Glomerular visceral epithelial cell (primary cell): ENCODE measurements around the gene PCMTD2.

Experiments used
- DNase-seq: peaks from one replicate; pipeline ENCODE4 v3.0.0-alpha.2; 2016; ENCODE audit errors: extremely low spot score

The PCMTD2 gene

GRCh38 chr20:64238851-64239387 lies 16.6 kb upstream of the PCMTD2 start:
- no peak for DNase-seq

- no peak for DNase-seq
These were observed 15.9 kb upstream of the PCMTD2 start for GRCh38 chr20:64239449-64240242.

DNA sequence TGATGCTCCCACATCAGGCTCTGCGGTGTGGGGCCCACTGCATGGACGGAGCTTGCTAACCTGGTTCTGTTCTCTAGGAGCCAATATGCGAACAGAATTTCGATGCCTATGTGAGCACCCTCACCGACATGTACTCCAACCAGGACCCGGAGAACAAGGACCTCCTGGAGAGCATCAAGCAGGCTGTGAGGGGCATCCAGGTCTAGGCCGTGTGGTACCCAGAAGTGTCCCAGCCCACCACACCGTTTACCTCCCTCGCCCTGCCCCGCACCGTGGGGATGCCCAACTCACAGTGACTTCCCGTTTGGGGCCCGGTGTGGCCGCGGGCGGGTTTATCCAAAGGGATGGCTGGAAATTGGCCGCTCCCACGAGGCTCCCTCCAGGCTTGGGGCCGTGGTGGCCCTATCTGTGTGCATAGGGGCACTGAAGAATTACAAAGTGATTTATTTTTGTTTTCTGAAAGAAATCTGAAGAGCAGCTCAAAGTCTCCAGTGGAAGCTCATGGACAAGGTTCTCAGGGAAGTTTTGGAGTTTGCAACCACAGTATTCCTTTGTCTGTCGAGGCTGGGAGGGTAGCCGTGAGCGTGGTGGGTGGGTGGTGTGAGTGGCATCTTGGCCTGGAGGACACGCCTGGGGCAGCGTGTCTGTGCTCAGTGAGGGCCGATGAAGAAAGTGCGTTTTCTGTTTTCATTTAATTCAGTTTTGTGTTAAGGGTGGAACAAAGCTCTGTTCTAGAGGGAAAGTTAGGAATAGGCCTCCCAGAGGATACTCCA lies 15.1 kb upstream of the PCMTD2 start:
- no peak for DNase-seq

GRCh38 chr20:64241061-64241460 lies 14.5 kb upstream of the PCMTD2 start:
- no peak for DNase-seq

GRCh38 chr20:64242003-64242796 lies 13.3 kb upstream of the PCMTD2 start:
- DNase-seq, result no peak

DNA sequence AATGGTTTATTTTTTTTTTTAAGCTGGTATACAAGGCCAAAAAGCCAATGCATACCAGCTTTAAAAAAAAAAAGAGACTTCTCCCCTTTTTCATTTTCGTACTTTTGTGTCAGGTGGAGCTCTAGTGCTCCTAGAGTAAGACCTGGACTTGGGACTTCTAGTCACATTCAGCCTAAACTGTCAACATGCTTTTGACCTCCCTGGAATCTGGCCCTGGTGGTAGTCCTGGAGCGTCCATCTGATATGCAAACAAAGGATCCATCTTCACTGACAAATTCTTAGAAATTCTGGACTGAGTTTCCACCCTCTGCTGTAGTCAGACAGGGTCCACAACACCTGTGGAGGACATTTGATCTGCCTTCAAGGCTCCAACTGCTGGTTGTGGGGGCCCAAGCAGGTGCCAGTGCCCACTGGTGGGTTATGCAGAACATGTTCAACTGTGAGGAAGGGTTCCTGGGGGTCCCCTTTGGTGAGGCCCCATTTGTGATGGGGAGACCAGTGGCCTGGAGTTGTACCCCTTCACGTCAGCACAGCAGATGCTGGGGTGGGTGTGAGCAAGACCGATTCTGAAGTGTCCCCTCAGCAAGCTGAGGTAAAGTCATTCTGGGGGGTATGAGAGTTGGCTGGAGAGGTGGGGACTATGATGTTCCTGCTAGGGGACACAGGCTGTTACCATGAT lies 12.6 kb upstream of the PCMTD2 start:
- DNase-seq, result no peak

DNA sequence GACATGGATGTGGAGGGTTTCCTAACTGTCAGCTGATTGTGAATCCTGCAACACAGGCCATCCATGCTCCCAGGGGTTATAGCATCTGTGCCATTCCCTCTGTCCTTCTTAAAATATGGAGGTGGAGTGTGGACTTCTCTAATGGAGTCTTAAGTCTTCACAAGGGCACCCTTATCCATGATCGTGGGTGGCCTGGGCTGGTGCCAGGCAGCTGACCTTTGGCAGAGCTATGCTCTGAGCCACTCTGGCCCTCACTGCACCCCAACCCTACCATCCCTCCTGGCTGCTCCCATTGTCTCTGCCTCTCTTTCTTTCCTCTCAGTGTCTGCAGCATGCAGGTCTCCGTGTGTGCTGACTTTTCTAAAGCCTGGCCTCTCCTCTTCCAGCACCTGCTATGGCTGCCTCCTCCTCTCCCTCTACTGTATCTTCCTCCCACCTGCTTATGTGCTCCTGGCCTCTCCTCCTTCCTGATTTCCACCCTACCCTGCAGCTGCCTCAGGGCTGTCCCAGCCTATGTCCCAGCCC lies 11.2 kb upstream of the PCMTD2 start:
- DNase-seq, result no peak

DNA sequence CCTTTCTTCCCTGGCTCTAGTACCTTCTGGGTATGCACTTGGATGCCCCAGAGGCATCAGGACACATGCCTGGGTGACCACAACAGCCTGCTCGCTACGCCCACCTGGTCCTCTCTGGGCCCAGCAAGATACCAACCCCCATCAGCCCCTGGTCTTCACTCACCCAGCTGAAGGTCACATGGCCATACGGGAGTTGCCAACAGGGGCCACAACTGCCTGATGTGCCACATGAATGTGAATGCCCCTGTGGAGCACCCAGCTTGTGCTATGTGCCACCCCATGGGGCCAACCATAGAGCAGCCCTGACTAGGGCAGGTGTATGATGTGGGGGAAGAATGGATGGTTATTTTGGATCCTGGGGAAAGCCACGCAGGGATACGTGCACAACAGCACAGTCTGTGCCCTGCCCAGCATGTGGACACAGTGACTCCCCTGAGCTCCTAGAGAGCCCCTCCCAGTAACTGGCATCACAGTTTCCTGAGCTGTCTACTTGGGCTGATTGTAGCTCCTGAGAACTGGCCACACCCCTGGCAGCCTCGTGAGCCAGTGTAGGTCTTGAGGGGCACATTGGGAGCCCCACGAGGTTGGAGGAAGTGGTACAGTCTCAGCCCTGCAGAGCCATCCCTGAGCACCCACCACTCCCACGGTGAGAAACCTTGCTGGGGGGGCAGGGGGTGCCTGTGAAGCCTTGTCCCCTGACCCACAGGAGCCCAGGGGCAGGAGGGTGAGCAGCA lies 10.5 kb upstream of the PCMTD2 start:
- DNase-seq, result no peak

- no peak for DNase-seq
These were observed 9.6 kb upstream of the PCMTD2 start for GRCh38 chr20:64245746-64246595.

DNA sequence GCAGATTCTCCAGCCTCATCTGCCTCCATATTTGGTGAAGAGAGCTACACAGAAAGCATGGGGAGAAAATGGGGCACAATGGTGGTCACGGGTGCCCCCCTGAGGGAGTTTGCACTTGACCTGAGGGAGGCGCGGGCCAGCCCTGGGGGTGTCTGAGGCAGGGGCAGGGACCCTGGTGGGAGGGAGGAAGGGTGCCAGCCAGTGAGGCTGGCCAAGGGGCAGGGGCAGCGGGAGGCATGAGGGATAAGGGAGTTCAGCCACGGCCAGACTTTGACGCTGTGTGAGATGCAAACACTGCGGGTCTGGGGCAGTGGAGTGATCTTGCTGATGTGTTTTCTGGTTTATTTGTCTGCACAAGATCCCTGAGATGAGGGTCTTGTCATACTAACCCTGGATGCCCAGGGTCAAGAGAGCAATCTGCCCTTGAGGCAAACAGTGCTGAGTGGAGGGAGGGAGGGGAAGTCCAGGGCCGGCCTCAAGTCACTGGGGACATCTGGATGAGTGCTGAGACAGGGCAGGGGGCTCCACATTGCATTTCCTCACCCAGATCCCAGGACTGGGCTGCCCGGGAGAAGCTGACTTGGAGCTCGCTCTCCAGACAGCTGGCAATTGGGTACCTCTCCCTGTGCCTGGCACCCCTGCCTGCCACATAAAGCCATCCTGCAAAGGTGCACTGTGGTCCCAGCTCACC lies 8.8 kb upstream of the PCMTD2 start:
- no peak for DNase-seq

DNA sequence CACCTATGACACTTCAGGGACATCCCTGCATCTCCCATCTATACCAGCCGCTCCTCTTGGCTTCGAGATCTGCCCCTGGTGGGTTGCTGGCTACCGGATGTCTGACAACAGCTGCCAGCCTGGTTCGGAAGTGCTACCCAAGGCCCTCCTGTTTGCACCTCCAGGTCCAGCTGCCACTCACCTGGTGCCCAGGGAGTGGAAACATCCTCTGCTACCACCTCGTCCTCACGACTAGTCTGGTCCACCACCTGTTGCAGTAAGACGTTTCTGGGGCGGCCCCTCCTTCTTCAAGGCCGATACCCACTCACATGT lies 8.3 kb upstream of the PCMTD2 start:
- no peak for DNase-seq

GRCh38 chr20:64247970-64248841 lies 7.3 kb upstream of the PCMTD2 start:
- DNase-seq, result no peak

DNA sequence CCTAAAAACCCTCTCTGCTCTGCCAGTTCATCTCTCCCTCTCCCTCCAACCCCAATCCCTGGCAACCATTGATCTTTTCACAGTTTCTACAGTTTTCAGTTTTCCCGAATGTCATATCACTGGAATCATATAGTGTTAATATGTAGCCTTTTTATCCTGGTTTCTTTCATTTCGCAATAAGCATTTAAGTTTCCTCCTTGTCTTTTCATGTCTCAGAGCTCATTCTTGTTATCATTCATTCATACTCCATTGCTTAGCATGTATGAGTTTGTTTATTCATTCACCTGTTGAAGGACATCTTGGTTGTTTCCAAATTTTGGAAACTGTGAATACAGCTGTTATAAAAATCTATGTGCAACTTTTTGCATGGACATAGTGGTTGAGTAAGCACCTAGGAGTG lies 5.5 kb upstream of the PCMTD2 start:
- no peak for DNase-seq

DNA sequence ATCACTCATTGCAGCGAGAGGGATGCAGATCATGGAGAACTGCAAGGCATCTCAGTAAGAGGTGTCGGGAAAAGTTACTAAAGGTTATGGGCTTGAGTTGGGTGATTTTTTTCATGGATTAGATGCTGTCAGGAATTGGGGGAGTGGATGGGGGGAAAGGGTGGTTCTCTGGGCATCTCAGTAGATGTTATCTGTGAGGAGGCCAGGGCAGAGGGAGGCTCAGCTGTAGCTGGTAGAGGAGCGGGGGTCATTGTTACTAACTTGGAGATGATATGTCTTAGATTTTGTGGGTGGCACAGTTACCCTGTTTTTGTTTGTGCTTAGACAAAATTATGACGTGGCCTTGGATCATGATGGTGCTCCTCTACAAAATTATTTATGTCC lies 2.6 kb upstream of the PCMTD2 start:
- no peak for DNase-seq

GRCh38 chr20:64253443-64253842 lies 2.1 kb upstream of the PCMTD2 start:
- DNase-seq, result no peak

DNA sequence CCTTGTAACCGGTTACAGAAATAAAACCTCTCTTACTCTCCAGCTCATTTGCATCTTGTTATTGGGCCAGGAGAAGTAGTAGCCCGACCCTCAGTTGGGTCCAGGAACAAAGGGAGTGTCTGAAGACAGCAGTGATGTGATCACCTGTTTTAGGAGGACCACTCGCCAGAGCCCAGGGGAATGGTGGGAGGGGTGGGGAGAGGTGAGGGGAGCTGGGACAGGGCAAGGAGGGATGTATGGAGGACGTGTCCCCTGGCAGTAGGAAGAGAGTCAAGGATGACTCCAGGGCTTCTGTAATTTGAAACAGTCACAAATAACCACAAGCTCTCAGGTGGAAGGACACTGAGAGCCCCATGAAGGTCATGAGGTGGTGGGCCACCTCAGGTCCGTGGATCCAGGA lies 1.4 kb upstream of the PCMTD2 start:
- no peak for DNase-seq

DNA sequence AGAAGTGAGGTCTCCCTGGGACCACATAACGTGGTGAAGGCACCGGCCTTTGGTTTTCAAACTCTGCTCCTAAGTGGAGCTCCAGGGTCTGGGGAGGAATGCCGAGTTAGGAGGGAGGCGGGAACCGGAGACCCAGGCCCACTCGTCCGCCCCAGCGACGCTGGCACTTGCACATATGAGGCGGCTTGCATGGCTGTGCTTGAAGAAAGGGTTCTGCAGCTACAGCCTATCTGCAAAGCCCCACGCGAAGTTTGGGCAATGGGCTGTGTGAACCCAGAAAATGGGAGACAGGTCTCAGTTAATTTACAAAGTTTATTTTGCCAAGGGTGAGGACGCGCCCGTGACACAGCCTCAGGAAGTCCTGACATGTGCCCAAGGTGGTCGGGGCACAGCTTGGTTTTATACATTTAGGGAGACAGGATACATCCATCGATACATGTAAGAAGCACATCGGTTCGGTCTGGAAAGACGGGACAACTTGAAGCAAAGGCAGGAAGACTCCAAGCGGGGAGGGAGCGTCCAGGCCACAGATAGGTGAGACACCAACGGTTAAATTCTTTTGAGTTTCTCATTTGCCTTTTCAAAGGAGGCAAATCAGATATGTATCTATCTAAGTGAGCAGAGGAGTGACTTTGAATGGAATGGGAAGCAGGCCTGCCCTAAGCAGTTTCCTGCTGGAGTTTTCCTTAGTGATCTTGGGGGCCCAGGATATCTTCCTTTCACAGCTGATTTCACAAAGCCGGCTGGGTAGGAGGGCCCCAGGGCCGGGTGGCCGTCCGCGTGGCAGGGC lies 782 bp upstream of the PCMTD2 start:
- peak; percentile 8 for DNase-seq
